Liver (tissue), 9 donors: ENCODE data around the gene BMPER. TPM values are rescaled to one million over a fixed set of nuclear protein-coding genes. Genes with fewer than 3 reads are reported as not detected.

Experiments used
- DNase-seq: peaks from one replicate; pipeline ENCODE4 v3.0.0-alpha.2; 2017; ENCODE audit warnings: low spot score
- H3K27ac ChIP-seq, 2 donors: one replicate each; pipeline ENCODE4 v1.7.0; 2013; ENCODE audit warnings: inconsistent platforms in 2 of 2, low read length in 2 of 2, control low read depth in 1 of 2, low read depth in 1 of 2, mild to moderate bottlenecking in 1 of 2
- H3K27me3 ChIP-seq, 4 donors: one replicate each; pipeline versions ENCODE4 v1.6.1 to v1.7.0; 2013; ENCODE audit warnings: low read length in 3 of 4, inconsistent platforms in 1 of 4, mild to moderate bottlenecking in 1 of 4, moderate library complexity in 1 of 4; ENCODE audit not compliant: control insufficient read depth in 4 of 4, insufficient read depth in 4 of 4
- H3K36me3 ChIP-seq, 4 donors: one replicate each; pipeline versions ENCODE4 v1.6.1 to v1.7.0; 2013; ENCODE audit warnings: low read length in 3 of 4, mild to moderate bottlenecking in 3 of 4, low read depth in 1 of 4, moderate library complexity in 1 of 4; ENCODE audit not compliant: control insufficient read depth in 4 of 4, insufficient read depth in 3 of 4
- H3K4me1 ChIP-seq, 4 donors: one replicate each; pipeline versions ENCODE4 v1.6.1 to v1.7.0; 2013; ENCODE audit warnings: low read length in 3 of 4, mild to moderate bottlenecking in 3 of 4, moderate library complexity in 1 of 4; ENCODE audit not compliant: control insufficient read depth in 4 of 4, insufficient read depth in 4 of 4
- H3K4me3 ChIP-seq, 3 donors: one replicate each; pipeline versions ENCODE4 v1.6.1 to v1.7.0; 2013; ENCODE audit warnings: low read length in 3 of 3, control low read depth in 1 of 3, low read depth in 1 of 3, mild to moderate bottlenecking in 1 of 3
- H3K9ac ChIP-seq, 2 donors: one replicate each; pipeline ENCODE4 v1.7.0; 2013; ENCODE audit warnings: low read length in 2 of 2, mild to moderate bottlenecking in 2 of 2, moderate library complexity in 2 of 2, control low read depth in 1 of 2, low read depth in 1 of 2
- H3K9me3 ChIP-seq, 4 donors: one replicate each; pipeline versions ENCODE4 v1.6.1 to v1.7.0; 2013; ENCODE audit warnings: low read length in 3 of 4; ENCODE audit not compliant: control insufficient read depth in 4 of 4
- ATF3 ChIP-seq: IDR thresholded peaks from 2 replicates; pipeline ENCODE4 v1.6.1; 2016; ENCODE audit warnings: antibody characterized with exemption
- CTCF ChIP-seq: fragments of 150-350 bp; IDR thresholded peaks from 2 replicates; pipeline ENCODE4 v1.5.1; 2017; ENCODE audit warnings: improper control_type of control experiment, low read depth, low read length; ENCODE audit not compliant: missing input control
- FOXA1 ChIP-seq: IDR thresholded peaks from 2 replicates; pipeline ENCODE4 v1.6.1; 2016; ENCODE audit warnings: antibody characterized with exemption
- FOXA2 ChIP-seq: IDR thresholded peaks from 2 replicates; pipeline ENCODE4 v1.6.1; 2016; ENCODE audit warnings: antibody characterized with exemption
- GABPA ChIP-seq, 2 donors: IDR thresholded peaks in 1 of 2; conservative IDR thresholded peaks in 1 of 2; 2 replicates each; pipeline ENCODE4 v1.6.1; 2016; ENCODE audit warnings: antibody characterized with exemption in 2 of 2, mild to moderate bottlenecking in 1 of 2, moderate library complexity in 1 of 2
- HNF4A ChIP-seq, 2 donors: conservative IDR thresholded peaks; 2 replicates each; pipeline ENCODE4 v1.6.1; 2016; ENCODE audit warnings: antibody characterized with exemption in 2 of 2, mild to moderate bottlenecking in 2 of 2
- HNF4G ChIP-seq: IDR thresholded peaks from 2 replicates; pipeline ENCODE4 v1.6.1; 2016; ENCODE audit warnings: antibody characterized with exemption
- MAX ChIP-seq: IDR thresholded peaks from 2 replicates; pipeline ENCODE4 v1.6.1; 2016; ENCODE audit warnings: antibody characterized with exemption
- NR2F2 ChIP-seq: IDR thresholded peaks from 2 replicates; pipeline ENCODE4 v1.6.1; 2016; ENCODE audit warnings: antibody characterized with exemption
- RAD21 ChIP-seq, 2 donors: IDR thresholded peaks; 2 replicates each; pipeline ENCODE4 v1.6.1; 2016; ENCODE audit warnings: antibody characterized with exemption in 2 of 2, mild to moderate bottlenecking in 2 of 2
- REST ChIP-seq: IDR thresholded peaks from 2 replicates; pipeline ENCODE4 v1.6.1; 2016; ENCODE audit warnings: antibody characterized with exemption, mild to moderate bottlenecking
- RXRA ChIP-seq, 2 donors: IDR thresholded peaks; 2 replicates each; pipeline ENCODE4 v1.6.1; 2017 to 2018; ENCODE audit warnings: antibody characterized with exemption in 2 of 2, mild to moderate bottlenecking in 1 of 2
- SP1 ChIP-seq: IDR thresholded peaks from 2 replicates; pipeline ENCODE4 v1.6.1; 2018; ENCODE audit warnings: antibody characterized with exemption, mild to moderate bottlenecking
- TAF1 ChIP-seq: conservative IDR thresholded peaks from 2 replicates; pipeline ENCODE4 v1.6.1; 2016; ENCODE audit warnings: antibody characterized with exemption, mild to moderate bottlenecking
- YY1 ChIP-seq: IDR thresholded peaks from 2 replicates; pipeline ENCODE4 v1.6.1; 2016; ENCODE audit warnings: antibody characterized with exemption, mild to moderate bottlenecking
- WGBS: extraction: QIAGEN DNeasy Blood & Tissue Kit; methylation state at CpG from one replicate; pipeline ENCODE4 v1.1.7; 2013; 5-methylcytosine and 5-hydroxymethylcytosine counted together
- polyA plus RNA-seq, 2 donors: library from polyadenylated mRNA; stranded (reverse) in 1 of 2; unstranded in 1 of 2; fragments of 200-250 nt in 1 of 2; fragments of >200 nt in 1 of 2; fragmentation: Nextera tagmentation in 1 of 2; extraction: Ambion mirVana in 1 of 2; gene quantifications; one replicate each; pipeline versions ENCODE4 v1.2.1 to v1.2.3, GENCODE V29; 2013 to 2015
- total RNA-seq, 2 donors: library from RNA; depleted of rRNA; stranded (reverse); fragments of >200 nt; gene quantifications; one replicate each; pipeline ENCODE4 v1.2.3, GENCODE V29; 2014
- TF ChIP-seq, protein P1 (sequence below): IDR thresholded peaks from 2 replicates; pipeline ENCODE4 v1.6.1; 2016; ENCODE audit warnings: antibody characterized with exemption
- donor health status: healthy.
- donor health status: healthy.
- donor health status: healthy.
- donor health status: healthy.
- donor health status: healthy.

The BMPER gene
- total and polyA plus RNA-seq, 4 donors = 4.0 to 8.5 (median 6.2) TPM

DNA sequence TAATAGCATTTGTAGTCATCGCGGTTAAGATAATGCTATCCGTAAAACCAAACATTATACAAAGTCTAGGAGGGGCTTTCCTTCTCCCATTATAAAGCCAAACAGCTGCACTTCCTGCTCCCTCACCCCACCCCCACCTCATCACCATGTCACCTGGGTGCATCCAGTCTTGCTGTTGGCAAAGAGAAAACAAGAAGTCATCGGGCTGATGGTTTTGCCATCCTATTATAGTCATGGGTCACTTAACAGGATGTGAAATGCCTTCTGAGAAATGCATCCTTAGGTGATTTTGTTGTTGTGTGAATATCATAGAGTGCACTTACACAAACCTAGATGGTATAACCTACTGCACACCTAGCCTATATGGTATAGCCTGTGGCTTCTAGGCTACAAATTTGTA, 157.0 kb downstream of the BMPER start:
- H3K4me1 ChIP-seq = peaks cover 0 to 2% (median 0%) of the 10 kb centered on the region in 4 donors
- H3K36me3 ChIP-seq = no peaks in the 10 kb centered on the region
- no peak for DNase-seq
- no peak overlapping the region for H3K9ac ChIP-seq
- no peaks in the 10 kb centered on the region for H3K9me3 ChIP-seq
- no peak overlapping the region for H3K27ac ChIP-seq
- TF ChIP-seq SP1 (no peak), RAD21 (IDR thresholded peaks at IDR 0.05) (no peak), ATF3 (no peak), CTCF (no peak), FOXA2 (no peak), MAX (no peak), RXRA (IDR thresholded peaks at IDR 0.05) (no peak), REST (no peak), HNF4A (conservative IDR thresholded peaks at IDR 0.05) (no peak), TAF1 (no peak), YY1 (no peak), FOXA1 (no peak)
- WGBS = 91% methylated on average over 4 of the region's 4 CpGs
- H3K27me3 ChIP-seq = no peaks in the 10 kb centered on the region
- H3K4me3 ChIP-seq = no peak overlapping the region

DNA sequence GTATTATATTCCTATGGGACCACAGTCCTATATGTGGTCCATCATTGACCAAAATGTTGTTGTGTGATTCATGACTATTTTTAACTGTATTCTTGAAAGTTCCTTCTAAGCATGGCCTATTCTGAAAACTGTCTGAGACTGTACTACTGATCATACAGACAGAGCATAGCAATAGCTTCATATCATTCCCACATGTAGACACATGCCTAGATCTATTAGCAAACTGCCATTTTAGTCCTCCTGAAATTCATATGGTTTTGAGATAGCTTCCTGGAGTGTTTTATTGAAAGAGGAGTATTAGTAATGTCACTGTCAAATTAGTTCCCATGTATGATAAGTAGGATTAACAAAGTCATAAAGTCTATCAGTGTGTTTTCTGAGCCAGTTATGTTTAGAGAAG, 157.5 kb downstream of the BMPER start:
- no peak for DNase-seq
- no peaks in the 10 kb centered on the region for H3K27me3 ChIP-seq
- no peak overlapping the region for H3K4me3 ChIP-seq
- TF ChIP-seq ATF3 (no peak), NR2F2 (no peak), GABPA (IDR thresholded peaks at IDR 0.05 in 1 of 2, conservative IDR thresholded peaks at IDR 0.05 in 1 of 2) (no peak), YY1 (no peak), RAD21 (IDR thresholded peaks at IDR 0.05) (no peak), HNF4A (conservative IDR thresholded peaks at IDR 0.05) (no peak), FOXA2 (no peak), SP1 (no peak), RXRA (IDR thresholded peaks at IDR 0.05) (no peak), CTCF (no peak), HNF4G (no peak)
- TF ChIP-seq, protein P1, sequence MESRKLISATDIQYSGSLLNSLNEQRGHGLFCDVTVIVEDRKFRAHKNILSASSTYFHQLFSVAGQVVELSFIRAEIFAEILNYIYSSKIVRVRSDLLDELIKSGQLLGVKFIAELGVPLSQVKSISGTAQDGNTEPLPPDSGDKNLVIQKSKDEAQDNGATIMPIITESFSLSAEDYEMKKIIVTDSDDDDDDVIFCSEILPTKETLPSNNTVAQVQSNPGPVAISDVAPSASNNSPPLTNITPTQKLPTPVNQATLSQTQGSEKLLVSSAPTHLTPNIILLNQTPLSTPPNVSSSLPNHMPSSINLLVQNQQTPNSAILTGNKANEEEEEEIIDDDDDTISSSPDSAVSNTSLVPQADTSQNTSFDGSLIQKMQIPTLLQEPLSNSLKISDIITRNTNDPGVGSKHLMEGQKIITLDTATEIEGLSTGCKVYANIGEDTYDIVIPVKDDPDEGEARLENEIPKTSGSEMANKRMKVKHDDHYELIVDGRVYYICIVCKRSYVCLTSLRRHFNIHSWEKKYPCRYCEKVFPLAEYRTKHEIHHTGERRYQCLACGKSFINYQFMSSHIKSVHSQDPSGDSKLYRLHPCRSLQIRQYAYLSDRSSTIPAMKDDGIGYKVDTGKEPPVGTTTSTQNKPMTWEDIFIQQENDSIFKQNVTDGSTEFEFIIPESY = no peak
- no peak overlapping the region for H3K27ac ChIP-seq
- peaks cover 0 to 2% (median 0%) of the 10 kb centered on the region in 4 donors for H3K4me1 ChIP-seq
- no peak overlapping the region for H3K9ac ChIP-seq
- no peaks in the 10 kb centered on the region for H3K36me3 ChIP-seq
- H3K9me3 ChIP-seq = no peaks in the 10 kb centered on the region
